GM12891 (cell line): Measurements from ENCODE around the gene OR10P1.

Source experiments
- DNase-seq: peaks from one replicate; pipeline ENCODE4 v3.0.0; 2011; ENCODE audit warnings: low spot score; ENCODE audit not compliant: insufficient read length
- FAIRE-seq: peaks from 2 replicates; lab custom pipeline; 2011; peaks lifted over from hg19 to GRCh38; lab: Jason Lieb, UNC
- PAX5 ChIP-seq: IDR thresholded peaks from 2 replicates; pipeline ENCODE4 v1.6.1; 2011; ENCODE audit warnings: low read length, moderate library complexity, mild to moderate bottlenecking; ENCODE audit not compliant: insufficient read depth, severe bottlenecking
- POLR2A ChIP-seq: IDR thresholded peaks from 2 replicates; pipeline ENCODE4 v1.6.1; 2011; ENCODE audit warnings: low read depth, low read length, control low read depth
- POLR2AphosphoS5 ChIP-seq: IDR thresholded peaks from 2 replicates; pipeline ENCODE4 v1.6.1; 2011; ENCODE audit warnings: low read depth, low read length, control low read depth
- POU2F2 ChIP-seq: IDR thresholded peaks from 2 replicates; pipeline ENCODE4 v1.6.1; 2011; ENCODE audit warnings: low read depth, mild to moderate bottlenecking, control low read depth, low read length, moderate library complexity
- SPI1 ChIP-seq: IDR thresholded peaks from 2 replicates; pipeline ENCODE4 v1.6.1; 2011; ENCODE audit warnings: low read depth, low read length, control low read depth
- TAF1 ChIP-seq: IDR thresholded peaks from 2 replicates; pipeline ENCODE4 v1.6.1; 2011; ENCODE audit warnings: low read depth, low read length, control low read depth

OR10P1 gene

GRCh38 chr12:55679691-55680090 lies 43.0 kb downstream of the OR10P1 start:
- no peak for DNase-seq
- TF ChIP-seq POLR2AphosphoS5 (no peak), POLR2A (no peak), POU2F2 (no peak), TAF1 (no peak), SPI1 (no peak), PAX5 (no peak)
- no peak for FAIRE-seq

- FAIRE-seq, result peak; percentile 73
- TF ChIP-seq SPI1, result no peak
- TF ChIP-seq PAX5, result no peak
- TF ChIP-seq POU2F2, result no peak
- no peak for TF ChIP-seq TAF1
- DNase-seq, result no peak
Measured at GRCh38 chr12:55681142-55682077, 44.7 kb downstream of the OR10P1 start.

- peak; percentile 26 for FAIRE-seq
- DNase-seq, result no peak
- no peak for TF ChIP-seq POLR2AphosphoS5
- no peak for TF ChIP-seq POLR2A
- no peak for TF ChIP-seq TAF1
- TF ChIP-seq POU2F2, result no peak
- TF ChIP-seq SPI1, result no peak
- TF ChIP-seq PAX5, result no peak
Measured at GRCh38 chr12:55682087-55682796, 45.5 kb downstream of the OR10P1 start.

- TF ChIP-seq SPI1, result no peak
- no peak for TF ChIP-seq POU2F2
- TF ChIP-seq POLR2A, result no peak
- no peak for TF ChIP-seq TAF1
- no peak for TF ChIP-seq PAX5
- FAIRE-seq (no peak), DNase-seq (no peak)
Measured at GRCh38 chr12:55683676-55684075, 47.0 kb downstream of the OR10P1 start.

- no peak for FAIRE-seq
- TF ChIP-seq POU2F2, result no peak
- no peak for TF ChIP-seq POLR2AphosphoS5
- TF ChIP-seq POLR2A, result no peak
- no peak for TF ChIP-seq SPI1
- TF ChIP-seq PAX5, result no peak
- no peak for TF ChIP-seq TAF1
- no peak for DNase-seq
Measured at GRCh38 chr12:55684761-55685370, 48.2 kb downstream of the OR10P1 start.

GRCh38 chr12:55685671-55686070 lies 49.0 kb downstream of the OR10P1 start:
- TF ChIP-seq POLR2A (no peak), POLR2AphosphoS5 (no peak), PAX5 (no peak), POU2F2 (no peak), SPI1 (no peak), TAF1 (no peak)
- DNase-seq, result no peak
- no peak for FAIRE-seq

GRCh38 chr12:55686366-55687010 lies 49.8 kb downstream of the OR10P1 start:
- TF ChIP-seq POLR2AphosphoS5, result no peak
- FAIRE-seq (no peak), DNase-seq (no peak)
